ENCODE results near the gene HOXB6. TPM values are rescaled to one million over a fixed set of nuclear protein-coding genes. Genes with fewer than 3 reads are reported as not detected.

The HOXB6 gene
- total RNA-seq, 1 experiment from 2014 or later = 64.8 TPM

GRCh38 chr17:48633266-48633677, 28.5 kb upstream of the HOXB6 start:
- H3K4me1 ChIP-seq (ENCODE audit: control insufficient read depth in 1 of 2, insufficient read depth in 2 of 2, low read length in 2 of 2) = no peaks in the 10 kb centered on the region
- DNase-seq (ENCODE audit: low read depth, low spot score) = no peak
- H3K27me3 ChIP-seq (ENCODE audit: insufficient read depth, low read length) = no peaks in the 10 kb centered on the region
- no peak overlapping the region for H3K27ac ChIP-seq (ENCODE audit: low read depth, low read length)
- no peak overlapping the region for H3K4me2 ChIP-seq (ENCODE audit: low read length)
- H2AFZ ChIP-seq (ENCODE audit: low read depth, low read length, poor library complexity, severe bottlenecking) = no peak overlapping the region
- peaks cover 14 to 26% of the 10 kb centered on the region in 2 experiments; a peak in 3 of 4 replicates for H3K36me3 ChIP-seq (ENCODE audit: control insufficient read depth in 1 of 2, insufficient read depth in 2 of 2, low read length in 2 of 2)
- no peak overlapping the region for H3K4me3 ChIP-seq (replicated peaks in 1 of 2; ENCODE audit: low read depth in 1 of 2, low read length in 2 of 2)
- ChIA-PET RAD21 (ENCODE audit: low non-redundant PET in 1 of 2, low total read pairs in 2 of 2, uncharacterized antibody in 2 of 2, unreplicated experiment in 2 of 2) (no interaction called here), CTCF (no interaction called here), POLR2A (no interaction called here)
- H3K9me2 ChIP-seq (ENCODE audit: insufficient read depth) = no peaks in the 10 kb centered on the region
- BruUV-seq (replicated peaks) = no TSS peak
- no peaks in the 10 kb centered on the region for H4K20me1 ChIP-seq (ENCODE audit: insufficient read depth)
- H3K9me3 ChIP-seq (ENCODE audit: control insufficient read depth in 1 of 2, insufficient read depth in 1 of 2, low read depth in 1 of 2, low read length in 2 of 2) = no peaks in the 10 kb centered on the region
- TF ChIP-seq RAD21 (IDR thresholded peaks at IDR 0.05; ENCODE audit: low read depth) (no peak), YY1 (IDR thresholded peaks at IDR 0.05; ENCODE audit: extremely low read depth, insufficient replicate concordance, low read depth, low read length) (no peak), REST (IDR thresholded peaks at IDR 0.05; ENCODE audit: low read depth) (no peak), MAX (IDR thresholded peaks at IDR 0.05) (no peak), FOSL1 (IDR thresholded peaks at IDR 0.05; ENCODE audit: low read depth) (no peak), SIN3A (IDR thresholded peaks at IDR 0.05; ENCODE audit: low read depth) (no peak), EZH2phosphoT487 (IDR thresholded peaks at IDR 0.05; ENCODE audit: borderline replicate concordance) (no peak), SP1 (IDR thresholded peaks at IDR 0.05; ENCODE audit: low read depth) (no peak), TCF7L2 (IDR thresholded peaks at IDR 0.05; ENCODE audit: borderline replicate concordance, extremely low read depth, insufficient read depth, insufficient read length) (no peak), CTCF (IDR thresholded peaks at IDR 0.05 in 2 of 3, conservative IDR thresholded peaks at IDR 0.05 in 1 of 3; ENCODE audit: borderline replicate concordance in 1 of 3, insufficient read depth in 1 of 3, low read depth in 2 of 3, low read length in 2 of 3) (no peak), CEBPB (IDR thresholded peaks at IDR 0.05; ENCODE audit: low read depth) (no peak), ZNF274 (IDR thresholded peaks at IDR 0.05; ENCODE audit: low read depth, low read length) (no peak), POLR2A (IDR thresholded peaks at IDR 0.05; ENCODE audit: borderline replicate concordance, extremely low read depth, insufficient read depth, insufficient read length) (no peak)
- intact Hi-C loops (cut with micrococcal nuclease) = no loop called here
- no peak overlapping the region for H3K9ac ChIP-seq (ENCODE audit: low read length)
- H3K79me2 ChIP-seq (ENCODE audit: insufficient read depth, low read length) = peaks cover 29% of the 10 kb centered on the region
- no peak for ATAC-seq
